Activated T-cell treated with anti-CD3 and anti-CD28 coated beads, Interleukin-2, amount 50 U/mL, for 4 hours (primary cell): ENCODE results near the gene LRPPRC. TPM values are rescaled to one million over a fixed set of nuclear protein-coding genes. Genes with fewer than 3 reads are reported as not detected.

ENCODE experiments used
- ATAC-seq, 2 donors: fragments of 200-7000 bp; cut with Tn5 transposase; one replicate each; pipeline ENCODE4 v1.10.0; 2021
- DNase-seq: peaks from one replicate; pipeline ENCODE4 v3.0.0-alpha.2; 2020
- H3K27me3 Mint-ChIP-seq: one replicate; pipeline ENCODE4 v1.8.0; 2021; ENCODE audit warnings: low read depth, mixed read lengths
- H3K36me3 Mint-ChIP-seq: one replicate; pipeline ENCODE4 v1.8.0; 2022; ENCODE audit warnings: mixed read lengths; ENCODE audit not compliant: insufficient read depth
- H3K4me1 Mint-ChIP-seq: one replicate; pipeline ENCODE4 v1.8.0; 2021; ENCODE audit warnings: low read depth, mixed read lengths
- H3K4me3 Mint-ChIP-seq: one replicate; pipeline ENCODE4 v1.8.0; 2021; ENCODE audit warnings: mild to moderate bottlenecking, moderate library complexity, mixed read lengths
- H3K9me3 Mint-ChIP-seq: one replicate; pipeline ENCODE4 v1.8.0; 2021; ENCODE audit warnings: mixed read lengths
- total RNA-seq, 3 donors: library from RNA; stranded (reverse); gene quantifications; one replicate each; pipeline ENCODE4 v1.2.1, GENCODE V29; 2021

The LRPPRC gene
- total RNA-seq, 3 donors from 2014 or later, result 165 to 211 (median 185) TPM

DNA sequence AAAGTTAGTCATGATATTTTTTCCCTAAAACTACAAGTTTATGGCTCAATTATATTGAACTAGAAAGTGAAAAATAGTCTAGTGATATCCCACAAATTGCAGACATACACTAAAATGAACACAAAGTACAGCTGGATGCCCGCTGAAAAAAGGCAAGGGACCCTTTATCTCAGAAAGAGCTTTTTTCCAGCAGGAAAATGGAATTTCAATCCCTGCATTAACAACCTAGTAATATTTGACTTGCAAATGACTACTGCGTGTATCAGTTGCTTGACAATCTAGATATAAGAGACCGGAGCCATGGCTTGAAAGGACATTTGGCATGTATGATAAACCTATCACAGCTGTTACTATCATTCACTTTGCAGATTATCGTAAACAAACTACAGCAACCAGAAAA is 49.1 kb downstream of the LRPPRC start:
- H3K9me3 Mint-ChIP-seq, result no peaks in the 10 kb centered on the region
- no peak overlapping the region for H3K4me3 Mint-ChIP-seq
- peaks cover 37% of the 10 kb centered on the region for H3K36me3 Mint-ChIP-seq
- DNase-seq (no peak), ATAC-seq (no peak)
- H3K27me3 Mint-ChIP-seq, result no peaks in the 10 kb centered on the region
- H3K4me1 Mint-ChIP-seq, result no peaks in the 10 kb centered on the region

DNA sequence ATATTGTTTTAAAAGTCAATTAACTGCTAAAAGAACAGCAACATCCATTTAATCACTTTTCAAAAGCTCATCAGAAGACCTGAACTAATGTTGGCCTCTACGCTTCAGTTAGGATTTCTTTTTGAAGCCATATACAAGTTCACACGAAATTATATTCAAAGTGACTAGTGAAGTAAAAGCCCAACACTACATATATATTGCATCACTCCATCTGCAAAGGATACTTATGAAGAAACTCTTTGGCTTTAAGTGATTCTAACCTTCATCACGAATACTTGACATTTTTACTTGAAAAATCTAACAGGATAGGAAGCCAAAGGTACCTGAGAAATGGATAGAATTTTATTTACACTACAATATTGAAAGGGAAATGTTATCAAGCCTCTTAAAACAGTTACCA is 50.4 kb downstream of the LRPPRC start:
- H3K4me1 Mint-ChIP-seq, result no peaks in the 10 kb centered on the region
- ATAC-seq (no peak), DNase-seq (no peak)
- peaks cover 41% of the 10 kb centered on the region for H3K36me3 Mint-ChIP-seq
- H3K27me3 Mint-ChIP-seq, result no peaks in the 10 kb centered on the region
- no peaks in the 10 kb centered on the region for H3K9me3 Mint-ChIP-seq
- no peak overlapping the region for H3K4me3 Mint-ChIP-seq

GRCh38 chr2:43944915-43945314 is 50.9 kb downstream of the LRPPRC start:
- no peaks in the 10 kb centered on the region for H3K4me1 Mint-ChIP-seq
- DNase-seq (no peak), ATAC-seq (no peak)
- no peaks in the 10 kb centered on the region for H3K9me3 Mint-ChIP-seq
- H3K4me3 Mint-ChIP-seq, result no peak overlapping the region
- no peaks in the 10 kb centered on the region for H3K27me3 Mint-ChIP-seq
- peaks cover 42% of the 10 kb centered on the region for H3K36me3 Mint-ChIP-seq

GRCh38 chr2:43943809-43944452 is 51.9 kb downstream of the LRPPRC start:
- Mint-ChIP-seq H3K9me3 (no peaks in the 10 kb centered on the region), H3K4me1 (no peaks in the 10 kb centered on the region), H3K27me3 (no peaks in the 10 kb centered on the region), H3K4me3 (no peak overlapping the region), H3K36me3 (peaks cover 45% of the 10 kb centered on the region)
- ATAC-seq (no peak), DNase-seq (no peak)

- Mint-ChIP-seq H3K4me1 (no peaks in the 10 kb centered on the region), H3K9me3 (no peaks in the 10 kb centered on the region), H3K4me3 (no peak overlapping the region), H3K36me3 (peaks cover 48% of the 10 kb centered on the region), H3K27me3 (no peaks in the 10 kb centered on the region)
- no peak for DNase-seq
- ATAC-seq, result no peak
Measured at GRCh38 chr2:43943323-43943722, 52.5 kb downstream of the LRPPRC start.

DNA sequence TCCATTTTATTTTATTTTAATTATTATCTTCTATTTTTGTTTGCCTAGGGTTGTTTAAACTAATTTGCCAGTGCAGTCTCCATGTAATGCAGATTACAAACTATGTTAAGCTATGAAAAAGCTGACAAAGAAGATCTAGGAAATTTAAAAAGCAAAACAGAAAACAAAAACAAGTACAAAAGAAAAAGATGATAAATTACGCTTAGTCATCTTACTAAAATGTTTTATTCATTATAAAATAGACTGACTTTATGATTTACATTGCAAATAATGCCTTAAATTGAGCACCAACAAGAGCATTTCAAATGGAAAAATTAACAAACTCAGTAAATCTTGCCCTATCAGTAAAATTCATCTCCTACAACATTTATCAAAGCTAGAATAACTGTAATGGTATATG is 52.9 kb downstream of the LRPPRC start:
- peaks cover 46% of the 10 kb centered on the region for H3K36me3 Mint-ChIP-seq
- H3K9me3 Mint-ChIP-seq, result no peaks in the 10 kb centered on the region
- DNase-seq (no peak), ATAC-seq (no peak)
- H3K4me3 Mint-ChIP-seq, result no peak overlapping the region
- H3K27me3 Mint-ChIP-seq, result no peaks in the 10 kb centered on the region
- no peaks in the 10 kb centered on the region for H3K4me1 Mint-ChIP-seq

DNA sequence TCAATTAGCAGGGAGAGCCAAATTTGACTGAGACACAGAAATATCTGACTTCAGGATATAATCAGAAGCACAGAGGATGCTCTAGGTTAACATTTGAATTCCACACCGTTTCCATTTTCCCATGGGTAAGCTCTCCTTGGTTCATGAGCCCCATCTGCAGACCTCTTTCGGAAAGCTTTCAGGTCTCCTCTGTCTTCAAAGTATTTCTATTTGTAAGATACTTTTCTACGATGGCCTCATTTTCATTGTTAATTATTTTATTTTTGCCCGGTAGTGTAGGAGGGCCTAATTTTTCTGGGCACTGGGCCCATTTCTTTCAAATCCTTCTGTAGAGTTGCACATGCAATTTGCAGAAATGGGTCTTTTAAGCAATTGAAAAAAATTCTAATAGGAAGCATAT is 53.8 kb downstream of the LRPPRC start:
- no peak for ATAC-seq
- no peaks in the 10 kb centered on the region for H3K4me1 Mint-ChIP-seq
- DNase-seq, result no peak
- peaks cover 41% of the 10 kb centered on the region for H3K36me3 Mint-ChIP-seq
- no peaks in the 10 kb centered on the region for H3K9me3 Mint-ChIP-seq
- no peak overlapping the region for H3K4me3 Mint-ChIP-seq
- H3K27me3 Mint-ChIP-seq, result no peaks in the 10 kb centered on the region

DNA sequence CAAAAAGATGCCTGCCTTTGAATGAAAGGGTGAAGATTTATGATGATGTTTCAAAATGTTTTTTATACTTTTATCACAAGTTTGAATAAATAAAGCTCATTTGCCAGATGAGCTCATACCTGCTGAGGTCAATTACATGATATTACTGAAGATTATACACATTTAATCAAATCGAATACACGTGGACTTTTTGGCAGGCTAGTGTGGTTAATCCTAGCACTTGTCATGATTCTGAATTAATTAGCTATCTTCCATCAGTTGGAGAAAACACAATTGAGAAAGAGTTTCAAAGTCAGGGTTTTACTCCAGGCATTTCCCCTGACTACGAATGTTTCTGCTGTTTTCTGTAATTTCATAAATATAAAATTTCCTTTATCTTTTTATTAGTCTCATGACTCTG is 54.4 kb downstream of the LRPPRC start:
- Mint-ChIP-seq H3K9me3 (no peaks in the 10 kb centered on the region), H3K4me1 (no peaks in the 10 kb centered on the region), H3K4me3 (no peak overlapping the region), H3K27me3 (no peaks in the 10 kb centered on the region), H3K36me3 (peaks cover 41% of the 10 kb centered on the region)
- no peak for DNase-seq
- no peak for ATAC-seq

- Mint-ChIP-seq H3K4me3 (no peak overlapping the region), H3K4me1 (peaks cover under 1% of the 10 kb centered on the region), H3K36me3 (peaks cover 37% of the 10 kb centered on the region), H3K9me3 (no peaks in the 10 kb centered on the region), H3K27me3 (no peaks in the 10 kb centered on the region)
- no peak for DNase-seq
- no peak for ATAC-seq
Measured at GRCh38 chr2:43939695-43940256, 56.0 kb downstream of the LRPPRC start.

GRCh38 chr2:43937269-43937820 is 58.4 kb downstream of the LRPPRC start:
- peaks cover 44% of the 10 kb centered on the region for H3K36me3 Mint-ChIP-seq
- DNase-seq, result no peak
- H3K27me3 Mint-ChIP-seq, result no peaks in the 10 kb centered on the region
- H3K4me3 Mint-ChIP-seq, result no peak overlapping the region
- no peak for ATAC-seq
- peaks cover 4% of the 10 kb centered on the region for H3K4me1 Mint-ChIP-seq
- no peaks in the 10 kb centered on the region for H3K9me3 Mint-ChIP-seq

GRCh38 chr2:43934567-43934966 is 61.2 kb downstream of the LRPPRC start:
- no peaks in the 10 kb centered on the region for H3K27me3 Mint-ChIP-seq
- DNase-seq, result no peak
- peaks cover 8% of the 10 kb centered on the region for H3K4me1 Mint-ChIP-seq
- peaks cover 44% of the 10 kb centered on the region for H3K36me3 Mint-ChIP-seq
- peak; percentile 89 to 90 for ATAC-seq
- H3K9me3 Mint-ChIP-seq, result no peaks in the 10 kb centered on the region
- no peak overlapping the region for H3K4me3 Mint-ChIP-seq

GRCh38 chr2:43931293-43931692 is 64.5 kb downstream of the LRPPRC start:
- H3K4me3 Mint-ChIP-seq, result no peak overlapping the region
- H3K4me1 Mint-ChIP-seq, result peaks cover 22% of the 10 kb centered on the region
- H3K27me3 Mint-ChIP-seq, result no peaks in the 10 kb centered on the region
- H3K9me3 Mint-ChIP-seq, result no peaks in the 10 kb centered on the region
- ATAC-seq (no peak), DNase-seq (no peak)
- peaks cover 50% of the 10 kb centered on the region for H3K36me3 Mint-ChIP-seq

GRCh38 chr2:43927442-43927841 is 68.3 kb downstream of the LRPPRC start:
- DNase-seq (no peak), ATAC-seq (no peak)
- peaks cover 46% of the 10 kb centered on the region for H3K36me3 Mint-ChIP-seq
- H3K9me3 Mint-ChIP-seq, result no peaks in the 10 kb centered on the region
- H3K4me3 Mint-ChIP-seq, result peak overlapping the region; percentile 46
- H3K27me3 Mint-ChIP-seq, result no peaks in the 10 kb centered on the region
- peaks cover 18% of the 10 kb centered on the region for H3K4me1 Mint-ChIP-seq

DNA sequence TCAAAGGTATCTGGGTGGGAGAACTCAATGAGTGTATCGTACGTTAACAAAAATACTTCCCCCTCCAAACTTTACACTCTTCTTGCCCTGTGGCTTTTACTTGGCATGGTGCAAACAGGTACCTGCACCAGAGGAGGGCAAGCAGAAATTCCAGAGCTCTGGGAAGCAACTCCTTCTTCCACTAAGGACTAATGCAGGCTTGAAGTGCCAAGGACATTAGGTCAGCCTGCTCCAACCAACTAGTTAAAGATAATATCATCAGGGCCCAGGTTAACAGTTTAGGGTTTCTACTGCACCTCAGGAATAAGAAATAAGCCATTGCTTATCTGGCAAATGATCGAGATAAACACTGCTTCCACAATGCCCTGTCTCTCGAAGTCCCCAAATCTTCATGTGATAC is 70.4 kb downstream of the LRPPRC start:
- Mint-ChIP-seq H3K9me3 (no peaks in the 10 kb centered on the region), H3K4me1 (peaks cover 18% of the 10 kb centered on the region), H3K36me3 (peaks cover 43% of the 10 kb centered on the region), H3K27me3 (no peaks in the 10 kb centered on the region), H3K4me3 (no peak overlapping the region)
- DNase-seq, result no peak
- ATAC-seq, result no peak

- Mint-ChIP-seq H3K9me3 (no peaks in the 10 kb centered on the region), H3K36me3 (peaks cover 36% of the 10 kb centered on the region), H3K27me3 (no peaks in the 10 kb centered on the region), H3K4me3 (no peak overlapping the region), H3K4me1 (peaks cover 14% of the 10 kb centered on the region)
- no peak for DNase-seq
- no peak for ATAC-seq
Measured at GRCh38 chr2:43924463-43924862, 71.3 kb downstream of the LRPPRC start.
